Mesendoderm (in vitro differentiated cells): ENCODE data around the gene COPB1.

Experiments used
- DNase-seq: peaks from one replicate; pipeline ENCODE4 v3.0.0; 2013
- H2AK5ac ChIP-seq: 2 replicates; pipeline ENCODE4 v1.6.1; 2013; ENCODE audit warnings: low read length, inconsistent platforms
- H2BK120ac ChIP-seq: 2 replicates; pipeline ENCODE4 v1.6.1; 2013; ENCODE audit warnings: low read depth, mild to moderate bottlenecking, low read length, moderate library complexity, mixed read lengths
- H2BK15ac ChIP-seq: replicated peaks from 2 replicates; pipeline ENCODE4 v1.6.1; 2013; ENCODE audit warnings: low read depth, mild to moderate bottlenecking, moderate library complexity
- H2BK5ac ChIP-seq: 2 replicates; pipeline ENCODE4 v1.6.1; 2013; ENCODE audit warnings: low read length, inconsistent platforms
- H3K18ac ChIP-seq: 2 replicates; pipeline ENCODE4 v1.6.1; 2013; ENCODE audit warnings: mild to moderate bottlenecking, low read length, mixed read lengths
- H3K23ac ChIP-seq: one replicate; pipeline ENCODE4 v1.6.1; 2013; ENCODE audit warnings: low read length
- H3K27ac ChIP-seq: 2 replicates; pipeline ENCODE4 v1.5.1; 2013; ENCODE audit warnings: low read depth, mild to moderate bottlenecking, inconsistent platforms, low read length, moderate library complexity
- H3K27me3 ChIP-seq: 2 replicates; pipeline ENCODE4 v1.6.1; 2013; ENCODE audit warnings: low read length, control low read depth, mild to moderate bottlenecking, inconsistent platforms; ENCODE audit not compliant: insufficient read depth, poor library complexity
- H3K36me3 ChIP-seq: 2 replicates; pipeline ENCODE4 v1.6.1; 2013; ENCODE audit warnings: low read length, inconsistent platforms; ENCODE audit not compliant: control insufficient read depth, insufficient read depth
- H3K4ac ChIP-seq: one replicate; pipeline ENCODE4 v1.6.1; 2013; ENCODE audit warnings: low read depth, mild to moderate bottlenecking, low read length, moderate library complexity
- H3K4me1 ChIP-seq: 2 replicates; pipeline ENCODE4 v1.6.1; 2013; ENCODE audit warnings: low read depth, low read length, inconsistent platforms; ENCODE audit not compliant: control insufficient read depth
- H3K4me2 ChIP-seq: 2 replicates; pipeline ENCODE4 v1.6.1; 2013; ENCODE audit warnings: low read length
- H3K4me3 ChIP-seq: 2 replicates; pipeline ENCODE4 v1.5.1; 2013; ENCODE audit warnings: mild to moderate bottlenecking, low read length
- H3K56ac ChIP-seq: one replicate; pipeline ENCODE4 v1.6.1; 2013; ENCODE audit warnings: low read length
- H3K79me1 ChIP-seq: 2 replicates; pipeline ENCODE4 v1.6.1; 2013; ENCODE audit warnings: low read length, inconsistent platforms
- H3K79me2 ChIP-seq: 2 replicates; pipeline ENCODE4 v1.6.1; 2013; ENCODE audit warnings: mild to moderate bottlenecking, low read length; ENCODE audit not compliant: control insufficient read depth, insufficient read depth
- H3K9ac ChIP-seq: 2 replicates; pipeline ENCODE4 v1.6.1; 2013; ENCODE audit warnings: low read length, inconsistent platforms
- H4K5ac ChIP-seq: one replicate; pipeline ENCODE4 v1.6.1; 2013; ENCODE audit warnings: low read length
- H4K8ac ChIP-seq: one replicate; pipeline ENCODE4 v1.6.1; 2013; ENCODE audit warnings: low read depth, mild to moderate bottlenecking, control low read depth, low read length, moderate library complexity
- WGBS: extraction: QIAGEN DNeasy Blood & Tissue Kit; methylation state at CpG from one replicate; pipeline ENCODE4 v1.1.7; 2013; ENCODE audit warnings: low lambda C conversion rate, missing lambda C conversion rate; ENCODE audit not compliant: insufficient coverage; ENCODE audit errors: extremely low coverage; 5-methylcytosine and 5-hydroxymethylcytosine counted together

The COPB1 gene

DNA sequence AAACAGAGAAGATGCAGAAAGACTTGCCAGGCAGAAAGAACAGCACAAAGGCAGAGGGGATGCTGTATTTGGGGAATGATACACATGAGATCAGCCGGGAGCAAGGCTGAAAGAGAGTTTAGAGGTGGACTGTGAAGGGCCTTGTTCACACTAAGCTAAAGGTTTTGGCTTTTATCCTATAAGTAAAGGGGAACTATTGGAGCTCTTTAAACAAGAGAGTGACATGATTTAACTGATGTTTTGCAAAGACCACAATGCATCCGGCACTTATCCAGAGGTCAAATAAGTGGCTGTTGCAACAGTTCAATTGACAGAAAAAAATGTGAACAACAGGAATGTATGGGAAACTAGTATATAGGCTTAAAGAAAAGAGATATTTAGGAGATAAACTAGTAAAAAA lies 76.0 kb downstream of the COPB1 start:
- Histone ChIP-seq H3K27me3 (no peaks in the 10 kb centered on the region), H2BK120ac (peak overlapping the region; percentile 16), H3K9ac (no peak overlapping the region), H3K27ac (no peak overlapping the region), H4K5ac (no peak overlapping the region), H3K36me3 (no peaks in the 10 kb centered on the region), H3K4me3 (no peak overlapping the region), H3K4me1 (peaks cover 9% of the 10 kb centered on the region), H3K4me2 (no peak overlapping the region), H4K8ac (no peak overlapping the region), H3K18ac (no peak overlapping the region), H2BK15ac (no peak overlapping the region), H3K56ac (no peak overlapping the region), H2BK5ac (no peak overlapping the region), H3K23ac (no peak overlapping the region), H3K79me2 (no peaks in the 10 kb centered on the region), H3K4ac (no peak overlapping the region), H2AK5ac (no peak overlapping the region), H3K79me1 (no peaks in the 10 kb centered on the region)
- WGBS: no CpG with 5 or more reads among the region's 2 CpGs
- no peak for DNase-seq

GRCh38 chr11:14422814-14423182 lies 76.8 kb downstream of the COPB1 start:
- Histone ChIP-seq H2BK5ac (peak overlapping the region; percentile 49), H3K27ac (no peak overlapping the region), H3K4me1 (peaks cover 9% of the 10 kb centered on the region), H2AK5ac (no peak overlapping the region), H3K56ac (peak overlapping the region; percentile 68), H3K79me2 (no peaks in the 10 kb centered on the region), H3K4ac (no peak overlapping the region), H3K79me1 (no peaks in the 10 kb centered on the region), H3K36me3 (no peaks in the 10 kb centered on the region), H3K9ac (peak overlapping the region; percentile 19), H3K4me3 (no peak overlapping the region), H2BK120ac (no peak overlapping the region), H3K27me3 (no peaks in the 10 kb centered on the region), H4K8ac (no peak overlapping the region), H4K5ac (no peak overlapping the region), H3K18ac (no peak overlapping the region), H3K23ac (no peak overlapping the region), H3K4me2 (peak overlapping the region; percentile 31), H2BK15ac (no peak overlapping the region)
- no CpG with 5 or more reads among the region's 2 CpGs for WGBS
- peak; percentile 85 for DNase-seq

GRCh38 chr11:14422052-14422813 lies 77.4 kb downstream of the COPB1 start:
- H3K23ac ChIP-seq: no peak overlapping the region
- H4K5ac ChIP-seq: no peak overlapping the region
- no peak overlapping the region for H3K4me3 ChIP-seq
- no peak overlapping the region for H2AK5ac ChIP-seq
- H2BK5ac ChIP-seq: peak overlapping the region; percentile 49
- H3K4ac ChIP-seq: no peak overlapping the region
- WGBS: no CpG with 5 or more reads among the region's 15 CpGs
- no peak overlapping the region for H3K18ac ChIP-seq
- no peaks in the 10 kb centered on the region for H3K36me3 ChIP-seq
- H3K79me1 ChIP-seq: no peaks in the 10 kb centered on the region
- no peaks in the 10 kb centered on the region for H3K79me2 ChIP-seq
- H4K8ac ChIP-seq: no peak overlapping the region
- DNase-seq: peak; percentile 100
- peak overlapping the region; percentile 68 for H3K56ac ChIP-seq
- peaks cover 10% of the 10 kb centered on the region for H3K4me1 ChIP-seq
- no peaks in the 10 kb centered on the region for H3K27me3 ChIP-seq
- peak overlapping the region; percentile 32 for H3K27ac ChIP-seq
- no peak overlapping the region for H2BK120ac ChIP-seq
- H3K9ac ChIP-seq: peak overlapping the region; percentile 19
- peak overlapping the region; percentile 31 for H3K4me2 ChIP-seq
- no peak overlapping the region for H2BK15ac ChIP-seq

GRCh38 chr11:14420223-14420622 lies 79.4 kb downstream of the COPB1 start:
- Histone ChIP-seq H3K23ac (no peak overlapping the region), H2AK5ac (no peak overlapping the region), H2BK15ac (no peak overlapping the region), H3K79me1 (no peaks in the 10 kb centered on the region), H3K4me2 (no peak overlapping the region), H2BK120ac (no peak overlapping the region), H3K4ac (peak overlapping the region; percentile 18), H3K27ac (no peak overlapping the region), H3K9ac (no peak overlapping the region), H3K4me3 (no peak overlapping the region), H3K18ac (no peak overlapping the region), H4K8ac (no peak overlapping the region), H3K4me1 (peaks cover 10% of the 10 kb centered on the region), H2BK5ac (no peak overlapping the region), H3K36me3 (no peaks in the 10 kb centered on the region), H4K5ac (no peak overlapping the region), H3K56ac (no peak overlapping the region), H3K27me3 (no peaks in the 10 kb centered on the region), H3K79me2 (no peaks in the 10 kb centered on the region)
- WGBS: no CpG with 5 or more reads among the region's 3 CpGs
- DNase-seq: peak; percentile 78

DNA sequence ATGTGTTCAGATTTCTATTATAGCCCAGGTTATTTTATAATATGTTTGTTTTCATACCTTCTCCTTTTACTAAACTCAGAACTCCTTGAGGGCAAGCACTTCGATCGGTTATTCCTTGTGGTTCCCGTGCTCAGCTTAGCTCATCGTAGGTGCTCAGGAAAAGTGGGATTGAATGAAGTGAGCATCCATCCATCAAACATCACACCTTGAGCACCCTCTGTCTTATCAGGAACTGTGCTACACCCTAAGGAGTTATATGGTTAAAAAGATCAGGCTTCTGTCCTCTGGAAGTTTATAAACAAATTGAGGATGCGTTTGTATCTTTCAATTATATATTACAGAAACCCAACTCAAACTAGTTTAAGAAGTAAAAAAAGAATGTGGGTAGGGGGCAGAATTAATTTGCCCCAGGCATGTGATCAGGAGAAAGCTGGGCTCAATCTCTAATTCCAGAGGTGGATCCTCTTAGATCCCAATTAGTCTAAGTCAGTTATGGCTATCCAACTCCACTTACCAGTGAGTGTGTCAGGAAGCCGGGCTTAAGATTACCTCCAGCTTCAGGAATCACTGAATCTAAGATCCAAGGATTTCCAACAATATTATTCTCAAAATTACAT lies 80.7 kb downstream of the COPB1 start:
- no peak overlapping the region for H4K8ac ChIP-seq
- H3K79me2 ChIP-seq: no peaks in the 10 kb centered on the region
- DNase-seq: peak; percentile 85
- no CpG with 5 or more reads among the region's 6 CpGs for WGBS
- no peak overlapping the region for H2BK15ac ChIP-seq
- no peaks in the 10 kb centered on the region for H3K27me3 ChIP-seq
- no peak overlapping the region for H3K23ac ChIP-seq
- H2BK120ac ChIP-seq: no peak overlapping the region
- H3K27ac ChIP-seq: no peak overlapping the region
- no peak overlapping the region for H3K4me3 ChIP-seq
- no peak overlapping the region for H4K5ac ChIP-seq
- no peak overlapping the region for H3K56ac ChIP-seq
- H2AK5ac ChIP-seq: no peak overlapping the region
- no peaks in the 10 kb centered on the region for H3K36me3 ChIP-seq
- no peak overlapping the region for H3K4ac ChIP-seq
- peaks cover 17% of the 10 kb centered on the region for H3K4me1 ChIP-seq
- no peak overlapping the region for H3K18ac ChIP-seq
- no peaks in the 10 kb centered on the region for H3K79me1 ChIP-seq
- H3K4me2 ChIP-seq: no peak overlapping the region
- no peak overlapping the region for H3K9ac ChIP-seq
- H2BK5ac ChIP-seq: no peak overlapping the region
